ENCODE data around the gene CACNA1B.

CACNA1B gene

DNA sequence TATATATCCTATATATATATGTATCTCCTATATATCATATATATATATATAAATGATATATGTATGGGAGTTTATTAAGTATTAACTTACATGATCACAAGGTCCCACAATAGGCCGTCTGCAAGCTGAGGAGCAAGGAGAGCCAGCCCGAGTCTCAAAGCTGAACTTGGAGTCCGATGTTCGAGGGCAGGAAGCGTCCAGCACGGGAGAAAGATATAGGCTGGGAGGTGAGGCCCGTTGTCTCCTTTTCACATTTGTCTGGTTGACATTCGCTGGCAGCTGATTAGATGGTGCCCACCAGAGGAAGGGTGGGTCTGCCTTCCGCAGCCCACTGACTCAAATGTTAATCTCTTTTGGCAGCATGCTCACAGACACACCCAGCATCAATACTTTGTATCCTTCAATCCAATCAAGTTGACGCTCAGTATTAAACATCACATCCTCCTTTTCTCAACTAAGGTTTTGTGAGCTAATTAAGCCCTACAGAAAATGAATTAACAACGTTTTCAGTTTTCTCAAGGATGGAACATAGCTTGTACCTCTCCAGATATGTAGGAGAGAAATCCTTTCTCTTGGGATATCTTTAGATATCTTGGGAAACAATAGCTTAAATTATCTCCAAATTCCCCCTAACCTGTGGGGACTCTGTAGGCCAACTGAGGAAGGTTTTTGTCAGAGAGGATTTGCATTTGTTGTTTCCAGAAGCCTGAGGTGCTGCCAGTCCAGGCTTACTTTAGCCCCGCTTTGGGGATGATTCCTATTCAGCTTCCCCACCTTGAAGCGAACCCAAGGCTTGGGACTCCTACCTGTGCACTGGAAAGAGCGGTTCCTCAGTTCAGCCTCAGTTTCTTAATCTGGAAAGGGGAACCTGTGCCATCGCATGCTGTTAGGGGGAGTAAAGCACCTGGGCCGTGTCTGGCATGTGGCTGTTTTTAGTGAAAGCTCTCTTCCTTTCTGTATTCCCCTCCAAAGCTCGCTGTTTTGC is 163.2 kb downstream of the CACNA1B start:
- no peak for DNase-seq (ENCODE audit: low read depth, low spot score)

GRCh38 chr9:138042146-138042545 is 164.6 kb downstream of the CACNA1B start:
- DNase-seq (ENCODE audit: low read depth, low spot score): no peak

GRCh38 chr9:138042640-138043039 is 165.1 kb downstream of the CACNA1B start:
- no peak for DNase-seq (ENCODE audit: low read depth, low spot score)

GRCh38 chr9:138043061-138043410 is 165.5 kb downstream of the CACNA1B start:
- DNase-seq (ENCODE audit: low read depth, low spot score): no peak

GRCh38 chr9:138043411-138044345 is 166.1 kb downstream of the CACNA1B start:
- no peak for DNase-seq (ENCODE audit: low read depth, low spot score)

DNA sequence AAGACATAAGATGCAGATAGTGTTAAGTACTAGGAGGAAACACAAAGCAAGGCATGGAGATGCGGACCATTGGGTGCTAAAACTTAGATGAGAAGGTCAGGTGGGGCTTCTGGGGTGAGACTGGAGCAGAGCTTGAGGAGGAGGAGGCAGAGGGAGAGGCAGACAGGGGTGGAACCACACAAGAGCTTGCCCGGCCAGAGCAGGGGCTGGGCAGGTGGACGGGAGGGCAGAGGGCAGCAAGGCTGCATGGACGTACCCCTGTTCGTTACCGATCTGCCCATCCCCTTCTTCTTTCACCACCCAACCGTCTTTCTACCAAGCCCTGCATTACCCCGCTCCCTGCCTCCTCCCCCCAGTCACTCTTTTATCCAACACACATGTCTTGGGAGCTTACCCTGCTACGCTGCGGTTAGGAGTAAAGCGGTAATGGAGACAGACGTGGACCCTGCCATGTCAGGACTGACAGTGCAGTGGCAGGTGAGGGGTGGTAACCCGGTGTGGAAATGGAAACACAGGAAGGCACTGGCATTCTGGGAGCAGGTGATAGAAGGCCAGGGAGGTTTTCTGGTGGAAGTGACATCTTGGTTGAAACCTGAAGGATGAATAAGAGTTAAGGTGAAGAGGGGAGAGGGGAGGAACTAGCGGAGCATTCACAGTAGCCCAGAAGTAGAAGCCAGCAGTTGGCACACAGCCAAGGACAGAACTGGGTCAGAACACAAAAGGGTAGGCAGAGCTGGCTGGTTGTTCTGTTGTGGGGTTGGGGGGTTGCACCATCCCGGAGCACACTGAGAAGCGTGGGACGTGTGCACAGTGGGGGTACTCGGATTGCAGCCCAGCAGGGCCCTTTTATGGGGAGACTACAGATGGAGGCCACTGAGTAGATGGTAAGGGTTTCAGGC is 167.2 kb downstream of the CACNA1B start:
- DNase-seq (ENCODE audit: low read depth, low spot score): no peak

DNA sequence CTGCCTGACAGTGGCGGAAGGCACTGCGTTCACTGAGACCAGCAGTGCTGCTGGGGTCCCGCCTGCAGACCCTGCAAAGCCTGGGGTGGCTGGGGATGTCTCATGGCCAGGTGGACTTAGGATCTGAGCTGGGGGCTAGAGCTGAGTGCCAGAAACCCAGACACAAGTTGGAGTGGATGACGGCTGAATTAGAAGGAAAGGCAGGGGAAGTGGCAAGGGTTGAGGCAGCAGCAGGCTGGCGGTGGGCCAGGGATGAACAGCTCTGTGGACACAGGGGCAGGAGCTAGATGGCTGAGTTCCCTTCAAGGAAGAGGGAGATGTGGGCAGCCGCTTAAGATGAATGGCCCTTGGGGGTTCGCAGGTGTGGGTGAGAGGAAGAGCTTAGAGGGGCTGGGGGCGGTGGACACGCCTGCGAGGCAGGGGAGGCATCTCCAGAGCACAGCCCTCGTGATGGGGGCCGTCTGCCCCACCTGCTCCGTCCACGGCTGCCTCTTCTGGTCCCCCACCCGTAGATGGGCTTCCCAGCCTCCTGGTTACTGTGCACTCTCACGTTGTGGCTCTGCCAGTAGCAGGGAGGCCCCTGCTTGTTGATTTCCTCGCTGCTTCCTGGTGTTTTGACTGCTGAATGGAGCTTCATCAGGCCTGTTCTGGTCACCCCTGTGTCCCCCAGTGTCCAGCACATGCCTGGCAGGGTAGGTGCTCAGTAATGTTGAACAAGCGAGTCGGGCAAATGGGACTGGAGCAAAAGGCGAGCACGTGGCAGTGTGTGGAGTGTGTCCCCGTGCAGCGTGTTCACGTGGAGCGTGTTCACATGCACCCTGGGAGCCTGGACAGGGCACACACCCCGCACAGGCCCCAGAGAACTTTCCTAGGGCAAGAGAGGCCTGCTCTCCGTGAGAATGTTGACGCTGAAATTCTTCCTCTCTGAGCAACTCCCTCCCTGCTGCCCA is 168.2 kb downstream of the CACNA1B start:
- no peak for DNase-seq (ENCODE audit: low read depth, low spot score)

DNA sequence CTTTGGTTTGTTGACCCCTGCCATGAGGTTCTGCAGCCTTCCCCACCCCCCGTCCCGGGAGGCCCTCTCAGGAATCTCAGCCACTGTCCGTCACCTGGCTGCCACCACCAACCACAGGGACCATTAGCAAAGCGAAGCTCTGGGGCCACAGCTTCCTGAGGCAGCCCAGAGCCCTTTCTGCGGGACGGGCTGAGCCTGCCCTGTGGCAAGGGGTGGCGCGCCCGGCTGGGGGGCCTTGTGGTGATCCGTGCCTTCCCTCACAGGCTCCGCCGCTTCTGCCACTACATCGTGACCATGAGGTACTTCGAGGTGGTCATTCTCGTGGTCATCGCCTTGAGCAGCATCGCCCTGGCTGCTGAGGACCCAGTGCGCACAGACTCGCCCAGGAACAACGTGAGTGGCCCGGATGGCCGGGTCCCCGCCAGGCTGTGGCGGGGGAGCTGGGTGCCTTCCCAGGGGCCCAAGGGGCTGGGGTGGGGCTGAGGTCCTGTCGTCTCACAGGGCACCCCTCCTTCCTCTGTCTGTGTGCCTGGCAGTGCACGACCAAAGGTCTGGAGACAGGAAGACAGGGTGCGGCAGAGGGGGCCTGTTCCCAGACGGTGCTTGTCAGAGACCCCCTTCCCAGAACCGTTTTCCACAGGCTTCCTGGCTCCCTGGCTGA is 169.2 kb downstream of the CACNA1B start:
- DNase-seq (ENCODE audit: low read depth, low spot score): no peak

DNA sequence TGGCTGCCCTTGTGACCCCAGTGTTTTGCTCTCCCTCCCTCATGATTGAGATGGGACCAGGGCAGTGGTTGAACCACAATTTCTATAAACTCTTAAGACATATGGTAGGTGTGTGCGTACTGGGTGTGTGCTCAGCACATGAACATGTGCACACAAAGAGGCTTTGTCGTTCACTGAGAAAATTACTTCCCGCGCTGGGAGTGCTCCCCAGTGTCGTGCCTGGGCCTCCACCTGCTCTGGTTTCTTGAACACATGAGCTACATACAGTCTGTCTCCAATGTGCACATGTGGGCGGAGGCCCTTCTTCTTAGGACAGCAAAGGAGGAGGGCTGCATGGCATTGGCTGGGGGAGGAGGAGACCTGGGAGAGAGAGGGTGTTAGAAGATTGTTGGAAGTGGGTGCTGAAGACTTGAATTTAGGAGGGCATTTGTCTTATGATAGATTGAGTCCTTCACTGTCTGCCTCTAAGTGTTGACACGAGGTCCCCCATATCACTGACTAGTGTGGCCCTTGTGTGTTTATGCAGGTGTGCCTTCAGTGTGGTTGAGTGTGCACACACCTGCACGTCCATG is 170.0 kb downstream of the CACNA1B start:
- no peak for DNase-seq (ENCODE audit: low read depth, low spot score)

GRCh38 chr9:138048184-138048583 is 170.6 kb downstream of the CACNA1B start:
- DNase-seq (ENCODE audit: low read depth, low spot score): no peak

GRCh38 chr9:138049085-138049778 is 171.7 kb downstream of the CACNA1B start:
- no peak for DNase-seq (ENCODE audit: low read depth, low spot score)

GRCh38 chr9:138049779-138050471 is 172.3 kb downstream of the CACNA1B start:
- DNase-seq (ENCODE audit: low read depth, low spot score): no peak

DNA sequence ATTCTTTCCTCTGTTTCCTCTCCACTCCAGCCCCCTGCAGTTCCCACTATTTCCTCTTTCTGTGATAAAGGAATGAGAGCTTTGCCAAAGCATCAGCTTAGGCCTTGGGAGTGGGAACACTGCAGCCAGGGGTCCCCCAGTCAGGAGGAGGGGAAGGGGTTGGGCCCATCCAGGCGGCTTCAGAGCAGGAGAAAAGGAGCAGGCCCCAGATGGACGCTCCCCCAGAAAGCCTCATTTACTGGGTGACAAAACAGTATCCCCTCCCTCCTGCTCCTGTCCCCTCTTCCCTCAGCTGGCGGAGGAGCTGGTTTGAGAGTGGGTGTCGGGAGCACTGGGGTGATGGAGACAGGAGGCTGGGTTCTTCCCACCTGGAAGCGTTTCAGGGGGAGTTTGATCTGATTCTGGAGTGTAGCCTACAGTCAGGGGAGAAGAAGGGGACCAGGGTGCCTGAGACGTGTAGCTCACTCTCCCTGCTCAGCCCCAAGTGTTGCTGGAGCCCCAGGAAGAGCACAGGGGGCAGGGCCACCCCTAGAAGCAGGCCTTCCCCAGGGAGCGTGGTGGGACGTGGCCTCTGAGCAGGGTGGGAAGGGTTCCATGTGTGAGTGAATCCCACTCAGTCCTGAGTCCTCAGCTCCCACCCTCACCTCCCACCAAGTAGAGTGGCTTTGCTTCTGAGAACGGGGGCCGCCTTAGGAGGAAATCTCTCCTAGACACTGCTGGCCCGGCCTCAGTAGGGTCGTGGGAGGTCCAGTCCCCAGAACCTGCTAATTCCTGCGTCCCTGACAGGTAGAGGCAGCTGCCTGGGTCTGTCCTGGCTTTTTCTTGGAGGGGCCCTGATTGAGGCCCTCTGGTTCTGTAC is 173.1 kb downstream of the CACNA1B start:
- DNase-seq (ENCODE audit: low read depth, low spot score): no peak

GRCh38 chr9:138051586-138052321 is 174.2 kb downstream of the CACNA1B start:
- DNase-seq (ENCODE audit: low read depth, low spot score): no peak

DNA sequence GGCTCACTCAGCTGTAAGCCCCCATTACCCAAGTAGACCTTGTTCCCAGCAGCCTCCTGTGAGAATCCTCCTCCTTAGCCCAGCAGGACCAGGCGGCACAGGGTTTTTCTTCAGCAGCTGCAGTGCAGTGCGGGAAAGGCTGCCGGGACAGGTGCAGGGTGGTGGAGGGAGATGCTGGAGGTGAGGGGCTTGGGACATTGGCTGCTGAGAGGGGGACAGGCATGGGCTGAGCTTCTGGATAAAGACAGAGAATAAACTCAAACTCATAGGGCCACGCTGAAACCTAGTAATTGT is 174.7 kb downstream of the CACNA1B start:
- DNase-seq (ENCODE audit: low read depth, low spot score): no peak

DNA sequence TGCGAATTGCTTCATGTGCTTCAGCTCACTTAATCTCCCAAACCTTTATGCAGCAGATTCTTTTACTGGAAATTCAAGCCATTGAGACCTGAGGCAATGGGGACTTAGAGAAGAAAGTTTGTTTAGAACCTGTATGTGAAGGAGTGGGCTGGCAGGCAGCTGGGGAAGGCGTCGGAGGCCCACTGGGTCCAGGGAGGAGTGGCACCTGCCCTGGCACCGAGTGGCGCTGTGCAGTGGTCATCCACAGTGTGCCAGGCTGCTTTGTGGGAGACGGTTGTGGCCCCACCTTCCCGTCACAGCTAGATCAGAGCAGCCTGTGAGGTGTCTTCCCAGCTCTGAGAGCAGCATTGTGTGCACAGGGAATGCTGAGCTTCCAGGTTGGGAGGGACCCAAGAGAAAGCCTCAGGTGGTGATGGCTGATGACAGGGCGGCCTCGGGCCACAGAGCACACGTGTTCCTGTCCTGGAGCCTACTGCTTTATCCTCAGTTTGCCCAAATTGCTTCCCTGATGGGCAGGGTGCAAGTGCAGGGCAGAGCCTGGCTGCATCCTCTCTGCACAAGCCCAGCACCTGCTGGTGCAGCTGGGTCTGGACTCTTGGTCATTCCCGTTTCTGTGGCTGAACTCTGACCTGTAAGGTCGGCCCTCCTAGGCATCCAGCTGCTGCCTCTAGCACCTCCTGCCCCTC is 175.2 kb downstream of the CACNA1B start:
- no peak for DNase-seq (ENCODE audit: low read depth, low spot score)
